Neural cell (in vitro differentiated cells): Measurements from ENCODE around the gene MYO7A. TPM values are rescaled to one million over a fixed set of nuclear protein-coding genes. Genes with fewer than 3 reads are reported as not detected.

ENCODE experiments used
- H2AFZ ChIP-seq: fragments of 200-600, 300-800 bp; sonication (generic), shearing (Covaris generic); 2 replicates; pipeline ENCODE4 v1.6.0; 2014; ENCODE audit warnings: low read depth, mild to moderate bottlenecking, antibody characterized with exemption, low read length, moderate library complexity
- H3F3A ChIP-seq: fragments of 200-600 bp; shearing (Covaris generic); 2 replicates; pipeline ENCODE4 v1.6.1; 2016; ENCODE audit warnings: mild to moderate bottlenecking, moderate library complexity, mixed read lengths, antibody characterized with exemption, low read length; ENCODE audit not compliant: insufficient read depth, poor library complexity, severe bottlenecking
- H3K27ac ChIP-seq: fragments of 200-600, 300-800 bp; sonication (generic), shearing (Covaris generic); 2 replicates; pipeline ENCODE4 v1.5.1; 2014; ENCODE audit warnings: mild to moderate bottlenecking, low read length, moderate library complexity
- H3K27me3 ChIP-seq: fragments of 300-800, 200-600 bp; sonication (generic), shearing (Covaris generic); 2 replicates; pipeline ENCODE4 v1.6.0; 2014; ENCODE audit warnings: mild to moderate bottlenecking, low read depth, low read length, moderate library complexity; ENCODE audit not compliant: insufficient read depth
- H3K36me3 ChIP-seq: fragments of 300-800, 200-600 bp; sonication (generic), shearing (Covaris generic); 2 replicates; pipeline ENCODE4 v1.5.1; 2014; ENCODE audit warnings: mild to moderate bottlenecking, antibody characterized with exemption, low read length, moderate library complexity; ENCODE audit not compliant: insufficient read depth
- H3K4me2 ChIP-seq: fragments of 300-800, 200-600 bp; sonication (generic), shearing (Covaris generic); 2 replicates; pipeline ENCODE4 v1.6.0; 2014; ENCODE audit warnings: mild to moderate bottlenecking, low read length
- H3K4me3 ChIP-seq: fragments of 300-800, 200-600 bp; sonication (generic), shearing (Covaris generic); 2 replicates; pipeline ENCODE4 v1.5.1; 2014; ENCODE audit warnings: mild to moderate bottlenecking, low read length, moderate library complexity
- H3K79me2 ChIP-seq: fragments of 200-600 bp; shearing (Covaris generic); replicated peaks from 2 replicates; pipeline ENCODE4 v1.6.0; 2014; ENCODE audit warnings: mild to moderate bottlenecking, low read length, moderate library complexity; ENCODE audit not compliant: insufficient read depth
- H3K9ac ChIP-seq: fragments of 300-800, 200-600 bp; sonication (generic), shearing (Covaris generic); 2 replicates; pipeline ENCODE4 v1.6.1; 2016; ENCODE audit warnings: mild to moderate bottlenecking, low read length, mixed read lengths
- H3K9me2 ChIP-seq: fragments of 200-600 bp; shearing (Covaris generic); 2 replicates; pipeline ENCODE4 v1.6.1; 2016; ENCODE audit warnings: mild to moderate bottlenecking, low read length, mixed read lengths; ENCODE audit not compliant: insufficient read depth
- H3K9me3 ChIP-seq: fragments of 200-600, 300-800 bp; sonication (generic), shearing (Covaris generic); 2 replicates; pipeline ENCODE4 v1.6.1; 2016; ENCODE audit warnings: mild to moderate bottlenecking, mixed run types, low read length, moderate library complexity, mixed read lengths
- H4K20me1 ChIP-seq: fragments of 200-600 bp; shearing (Covaris generic); 2 replicates; pipeline ENCODE4 v1.6.1; 2016; ENCODE audit warnings: mild to moderate bottlenecking, mixed run types; ENCODE audit not compliant: insufficient read depth
- EP300 ChIP-seq: fragments of 450-650 bp; conservative IDR thresholded peaks from 2 replicates; pipeline ENCODE4 v1.6.1; 2014; ENCODE audit warnings: antibody characterized with exemption, mild to moderate bottlenecking, moderate library complexity; ENCODE audit not compliant: poor library complexity, severe bottlenecking
- EZH2 ChIP-seq: fragments of 200-600, 300-800 bp; shearing (Covaris generic), sonication (generic); IDR thresholded peaks from 2 replicates; pipeline ENCODE4 v1.6.1; 2014; ENCODE audit warnings: antibody characterized with exemption, low read length, borderline replicate concordance, mild to moderate bottlenecking; ENCODE audit not compliant: insufficient read depth, poor library complexity, severe bottlenecking
- MXI1 ChIP-seq: fragments of 450-650 bp; conservative IDR thresholded peaks from 2 replicates; pipeline ENCODE4 v1.6.1; 2014; ENCODE audit warnings: antibody characterized with exemption, mild to moderate bottlenecking; ENCODE audit not compliant: poor library complexity, severe bottlenecking
- POLR2AphosphoS5 ChIP-seq: IDR thresholded peaks from 2 replicates; pipeline ENCODE4 v1.6.1; 2012
- RAD21 ChIP-seq: fragments of 450-650 bp; conservative IDR thresholded peaks from 2 replicates; pipeline ENCODE4 v1.6.1; 2014; ENCODE audit warnings: antibody characterized with exemption, mild to moderate bottlenecking, moderate library complexity
- SMC3 ChIP-seq: fragments of 450-650 bp; conservative IDR thresholded peaks from 2 replicates; pipeline ENCODE4 v1.6.1; 2014; ENCODE audit warnings: antibody characterized with exemption, mild to moderate bottlenecking, moderate library complexity; ENCODE audit not compliant: poor library complexity
- TAF1 ChIP-seq: IDR thresholded peaks from 2 replicates; pipeline ENCODE4 v1.6.1; 2012; ENCODE audit warnings: low read depth
- polyA plus RNA-seq: library from polyadenylated mRNA; depleted of rRNA; stranded (reverse); fragments of >200 nt; gene quantifications from 2 replicates; pipeline ENCODE4 v1.2.3, GENCODE V29; 2014
- TF ChIP-seq, protein P1 (sequence below): fragments of 450-650 bp; IDR thresholded peaks from 2 replicates; pipeline ENCODE4 v1.5.1; 2014; ENCODE audit warnings: antibody characterized with exemption, mild to moderate bottlenecking, moderate library complexity; ENCODE audit not compliant: poor library complexity, severe bottlenecking
- TF ChIP-seq, protein P2 (sequence below): IDR thresholded peaks from 2 replicates; pipeline ENCODE4 v1.6.1; 2012; ENCODE audit warnings: borderline replicate concordance

MYO7A gene
- polyA plus RNA-seq, 1 donor from 2014 or later = 0.61 TPM

DNA sequence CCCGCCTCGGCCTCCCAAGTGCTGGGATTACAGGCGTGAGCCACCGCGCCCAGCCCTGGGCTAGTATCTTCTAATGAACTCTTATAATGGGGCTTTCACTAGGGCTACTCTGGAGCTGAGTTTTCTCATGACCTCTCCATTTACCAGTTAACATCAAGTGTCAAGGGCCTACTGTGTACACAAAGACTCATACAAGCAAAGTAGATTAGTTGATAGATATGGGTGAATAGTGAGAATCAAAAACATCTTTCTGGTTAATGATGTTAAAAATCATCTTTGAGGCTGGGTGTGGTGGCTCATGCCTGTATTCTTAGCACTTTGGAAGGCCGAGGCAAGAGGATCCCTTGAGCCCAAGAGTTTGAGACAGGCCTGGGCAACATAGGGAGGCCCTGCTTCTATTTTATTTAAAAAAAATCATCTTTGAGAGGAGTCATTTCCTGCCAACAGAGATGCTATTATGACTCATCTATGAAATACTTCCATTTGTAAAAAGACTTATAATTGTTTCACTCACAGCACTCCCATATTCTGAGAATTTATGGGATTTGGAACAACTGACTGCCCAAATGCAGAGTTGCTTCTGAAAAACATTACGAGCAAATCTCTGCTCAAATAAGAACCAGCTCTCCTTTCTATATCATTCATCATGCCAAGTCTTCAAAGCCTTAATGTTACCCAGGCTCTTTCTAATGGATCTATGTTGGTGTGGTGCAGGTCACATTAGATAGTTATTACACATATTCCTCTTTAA is 116.4 kb downstream of the MYO7A start:
- no peak for TF ChIP-seq EP300
- TF ChIP-seq RAD21 = no peak
- TF ChIP-seq, protein P1, sequence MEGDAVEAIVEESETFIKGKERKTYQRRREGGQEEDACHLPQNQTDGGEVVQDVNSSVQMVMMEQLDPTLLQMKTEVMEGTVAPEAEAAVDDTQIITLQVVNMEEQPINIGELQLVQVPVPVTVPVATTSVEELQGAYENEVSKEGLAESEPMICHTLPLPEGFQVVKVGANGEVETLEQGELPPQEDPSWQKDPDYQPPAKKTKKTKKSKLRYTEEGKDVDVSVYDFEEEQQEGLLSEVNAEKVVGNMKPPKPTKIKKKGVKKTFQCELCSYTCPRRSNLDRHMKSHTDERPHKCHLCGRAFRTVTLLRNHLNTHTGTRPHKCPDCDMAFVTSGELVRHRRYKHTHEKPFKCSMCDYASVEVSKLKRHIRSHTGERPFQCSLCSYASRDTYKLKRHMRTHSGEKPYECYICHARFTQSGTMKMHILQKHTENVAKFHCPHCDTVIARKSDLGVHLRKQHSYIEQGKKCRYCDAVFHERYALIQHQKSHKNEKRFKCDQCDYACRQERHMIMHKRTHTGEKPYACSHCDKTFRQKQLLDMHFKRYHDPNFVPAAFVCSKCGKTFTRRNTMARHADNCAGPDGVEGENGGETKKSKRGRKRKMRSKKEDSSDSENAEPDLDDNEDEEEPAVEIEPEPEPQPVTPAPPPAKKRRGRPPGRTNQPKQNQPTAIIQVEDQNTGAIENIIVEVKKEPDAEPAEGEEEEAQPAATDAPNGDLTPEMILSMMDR = no peak
- no peak for TF ChIP-seq POLR2AphosphoS5
- TF ChIP-seq EZH2 = no peak
- no peak for TF ChIP-seq MXI1
- TF ChIP-seq, protein P2, sequence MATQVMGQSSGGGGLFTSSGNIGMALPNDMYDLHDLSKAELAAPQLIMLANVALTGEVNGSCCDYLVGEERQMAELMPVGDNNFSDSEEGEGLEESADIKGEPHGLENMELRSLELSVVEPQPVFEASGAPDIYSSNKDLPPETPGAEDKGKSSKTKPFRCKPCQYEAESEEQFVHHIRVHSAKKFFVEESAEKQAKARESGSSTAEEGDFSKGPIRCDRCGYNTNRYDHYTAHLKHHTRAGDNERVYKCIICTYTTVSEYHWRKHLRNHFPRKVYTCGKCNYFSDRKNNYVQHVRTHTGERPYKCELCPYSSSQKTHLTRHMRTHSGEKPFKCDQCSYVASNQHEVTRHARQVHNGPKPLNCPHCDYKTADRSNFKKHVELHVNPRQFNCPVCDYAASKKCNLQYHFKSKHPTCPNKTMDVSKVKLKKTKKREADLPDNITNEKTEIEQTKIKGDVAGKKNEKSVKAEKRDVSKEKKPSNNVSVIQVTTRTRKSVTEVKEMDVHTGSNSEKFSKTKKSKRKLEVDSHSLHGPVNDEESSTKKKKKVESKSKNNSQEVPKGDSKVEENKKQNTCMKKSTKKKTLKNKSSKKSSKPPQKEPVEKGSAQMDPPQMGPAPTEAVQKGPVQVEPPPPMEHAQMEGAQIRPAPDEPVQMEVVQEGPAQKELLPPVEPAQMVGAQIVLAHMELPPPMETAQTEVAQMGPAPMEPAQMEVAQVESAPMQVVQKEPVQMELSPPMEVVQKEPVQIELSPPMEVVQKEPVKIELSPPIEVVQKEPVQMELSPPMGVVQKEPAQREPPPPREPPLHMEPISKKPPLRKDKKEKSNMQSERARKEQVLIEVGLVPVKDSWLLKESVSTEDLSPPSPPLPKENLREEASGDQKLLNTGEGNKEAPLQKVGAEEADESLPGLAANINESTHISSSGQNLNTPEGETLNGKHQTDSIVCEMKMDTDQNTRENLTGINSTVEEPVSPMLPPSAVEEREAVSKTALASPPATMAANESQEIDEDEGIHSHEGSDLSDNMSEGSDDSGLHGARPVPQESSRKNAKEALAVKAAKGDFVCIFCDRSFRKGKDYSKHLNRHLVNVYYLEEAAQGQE = no peak
- no peak for TF ChIP-seq TAF1
- TF ChIP-seq SMC3 = no peak
- Histone ChIP-seq H4K20me1 (no peaks in the 10 kb centered on the region), H2AFZ (no peak overlapping the region), H3K36me3 (no peaks in the 10 kb centered on the region), H3K4me3 (no peak overlapping the region), H3K4me2 (no peak overlapping the region), H3K27me3 (no peaks in the 10 kb centered on the region), H3K27ac (no peak overlapping the region), H3K9me3 (no peaks in the 10 kb centered on the region), H3K9me2 (no peaks in the 10 kb centered on the region), H3K9ac (no peak overlapping the region), H3K79me2 (no peaks in the 10 kb centered on the region), H3F3A (no peaks in the 10 kb centered on the region)

DNA sequence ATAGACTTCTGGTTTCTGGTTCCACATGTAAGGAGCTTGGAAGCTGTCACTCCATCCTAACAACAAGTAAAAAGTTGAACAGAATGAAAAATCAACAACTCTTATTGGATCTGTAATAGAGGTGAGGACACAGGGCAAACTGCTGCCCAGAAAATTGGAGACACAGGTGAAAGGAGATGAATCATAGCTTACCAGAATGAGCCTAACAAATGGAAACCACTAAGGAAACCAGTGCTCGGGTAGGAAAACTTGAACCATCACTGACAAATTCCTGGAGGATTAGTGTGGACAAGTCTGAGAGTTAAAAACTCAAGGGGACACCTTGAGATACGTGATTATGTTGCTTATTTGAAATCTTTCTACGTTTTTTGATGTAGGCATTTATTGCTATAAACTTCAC is 121.4 kb downstream of the MYO7A start:
- Histone ChIP-seq H2AFZ (no peak overlapping the region), H3K4me2 (no peak overlapping the region)

More for the DNA sequence above, 121.4 kb downstream of the MYO7A start:
- H3K9me2 ChIP-seq = no peaks in the 10 kb centered on the region
- H3F3A ChIP-seq = no peaks in the 10 kb centered on the region
- no peak overlapping the region for H3K27ac ChIP-seq
- H3K9me3 ChIP-seq = no peaks in the 10 kb centered on the region
- no peaks in the 10 kb centered on the region for H3K36me3 ChIP-seq
- no peak overlapping the region for H3K4me3 ChIP-seq
- no peaks in the 10 kb centered on the region for H3K79me2 ChIP-seq
- no peak for TF ChIP-seq RAD21
- TF ChIP-seq TAF1 = no peak
- no peak for TF ChIP-seq POLR2AphosphoS5
- TF ChIP-seq, protein P2 = no peak
- TF ChIP-seq MXI1 = no peak
- no peak for TF ChIP-seq EZH2
- TF ChIP-seq EP300 = no peak
- TF ChIP-seq, protein P1 = no peak
- TF ChIP-seq SMC3 = no peak
- no peaks in the 10 kb centered on the region for H3K27me3 ChIP-seq
- H3K9ac ChIP-seq = no peak overlapping the region
- no peaks in the 10 kb centered on the region for H4K20me1 ChIP-seq
